Erythroblast (primary cell): ENCODE results near the gene COL13A1.
A peak's percentile ranks its signal among the peaks of the same experiment; 100 is the strongest.

Experiments used
- DNase-seq, 2 experiments: peaks; one replicate each; lab custom pipeline; 2025; lab: John Stamatoyannopoulos, UW
- GATA1 ChIP-seq: IDR thresholded peaks from 2 replicates; pipeline ENCODE4 v1.6.1; 2011; ENCODE audit warnings: low read depth, mild to moderate bottlenecking, control low read depth, low read length, moderate library complexity
- POLR2A ChIP-seq: IDR thresholded peaks from 2 replicates; pipeline ENCODE4 v1.6.1; 2011; ENCODE audit warnings: mild to moderate bottlenecking, low read length

COL13A1 gene

DNA sequence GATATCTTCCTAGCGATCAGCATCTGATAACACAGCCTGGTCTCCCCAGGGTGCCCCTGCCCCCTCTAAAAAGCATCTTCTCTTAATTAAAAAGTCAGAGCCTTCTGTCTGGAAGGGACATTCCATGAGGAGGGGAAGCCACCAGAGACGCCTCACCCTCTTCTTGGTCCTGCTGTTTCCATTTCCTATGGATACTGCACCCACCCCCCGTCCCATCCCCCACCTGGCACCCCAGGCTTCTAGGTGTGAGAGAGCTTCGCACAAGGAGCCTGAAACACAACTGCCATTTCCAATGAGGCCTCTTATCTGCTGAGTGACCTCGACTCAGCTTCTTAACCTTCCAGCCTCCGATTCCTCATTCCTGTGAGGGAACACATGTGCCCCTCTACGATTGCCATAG, 51.4 kb downstream of the COL13A1 start:
- TF ChIP-seq GATA1 (no peak), POLR2A (no peak)
- no peak for DNase-seq

DNA sequence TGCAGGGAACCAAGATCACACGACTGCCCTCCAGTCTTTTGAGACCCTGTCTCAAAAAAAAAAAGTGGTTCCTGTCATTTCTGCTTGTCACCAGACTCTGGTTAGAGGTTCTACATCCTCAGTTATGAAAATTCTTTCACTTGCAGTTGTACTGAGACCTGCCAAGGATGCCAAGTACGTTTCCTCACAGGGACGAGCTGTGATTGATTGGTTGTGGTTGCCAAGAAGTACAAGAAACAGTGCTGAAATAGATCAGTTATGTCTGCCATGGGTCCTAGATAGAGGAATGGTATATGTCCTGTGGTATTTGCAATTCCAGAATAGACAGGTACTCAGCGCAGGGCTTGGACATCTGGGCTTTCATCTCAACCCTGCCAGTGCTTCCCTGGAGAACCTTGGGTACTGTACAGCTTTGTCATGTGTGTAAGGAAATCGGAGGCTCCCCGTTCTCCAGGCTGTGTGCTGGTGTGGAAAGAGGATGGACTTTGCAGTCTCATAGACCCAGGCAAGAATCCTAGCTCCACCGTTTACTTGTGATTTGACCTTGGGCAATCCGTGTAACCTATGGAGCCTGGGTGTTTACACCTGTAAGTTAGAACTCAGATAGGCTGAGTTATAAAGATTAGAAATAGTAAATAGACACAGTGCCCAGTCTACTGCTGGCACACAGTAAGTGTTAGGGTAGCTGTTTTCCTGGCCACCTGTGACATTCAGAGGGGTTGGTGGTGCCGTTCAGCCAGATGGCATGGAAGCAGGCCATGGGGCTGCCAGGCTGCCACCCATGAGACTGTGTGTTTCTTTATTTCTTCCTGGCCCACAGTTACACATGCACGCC, 53.0 kb downstream of the COL13A1 start:
- DNase-seq = no peak
- no peak for TF ChIP-seq GATA1

DNA sequence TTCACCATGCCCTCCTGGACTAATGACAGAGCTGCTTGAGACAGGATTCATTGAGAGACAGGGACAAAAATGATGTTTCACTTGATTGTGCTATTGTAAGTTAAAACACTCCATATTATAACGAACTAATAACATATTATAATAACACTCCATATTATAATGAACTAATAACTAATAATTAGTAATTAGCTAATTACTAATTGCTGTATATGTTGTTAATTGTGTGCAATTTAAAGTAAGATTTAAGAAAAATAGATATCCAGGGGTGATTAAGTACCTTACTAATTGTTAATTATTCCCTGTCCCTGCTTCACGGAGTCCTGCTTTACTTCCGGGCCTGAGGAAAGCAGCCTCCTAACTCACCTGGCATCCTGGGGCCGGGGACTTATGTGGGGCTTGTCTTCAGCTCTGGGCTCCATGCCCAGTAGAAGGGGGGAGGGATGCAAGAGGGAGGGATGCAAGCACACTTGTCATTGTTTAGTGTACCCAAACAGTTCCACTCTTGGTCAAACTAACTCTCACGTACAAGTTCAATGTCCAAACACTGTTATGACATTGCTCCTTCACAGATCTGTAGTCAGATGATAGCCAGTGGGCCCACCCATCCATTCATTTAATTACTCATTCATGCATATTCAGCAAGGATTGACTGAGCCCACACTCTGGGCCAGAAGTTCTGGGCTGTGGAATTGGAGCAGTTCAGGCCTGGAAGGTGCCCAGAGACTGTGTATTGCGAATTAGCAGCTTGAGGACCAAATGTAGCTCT, 53.8 kb downstream of the COL13A1 start:
- no peak for DNase-seq
- no peak for TF ChIP-seq POLR2A

DNA sequence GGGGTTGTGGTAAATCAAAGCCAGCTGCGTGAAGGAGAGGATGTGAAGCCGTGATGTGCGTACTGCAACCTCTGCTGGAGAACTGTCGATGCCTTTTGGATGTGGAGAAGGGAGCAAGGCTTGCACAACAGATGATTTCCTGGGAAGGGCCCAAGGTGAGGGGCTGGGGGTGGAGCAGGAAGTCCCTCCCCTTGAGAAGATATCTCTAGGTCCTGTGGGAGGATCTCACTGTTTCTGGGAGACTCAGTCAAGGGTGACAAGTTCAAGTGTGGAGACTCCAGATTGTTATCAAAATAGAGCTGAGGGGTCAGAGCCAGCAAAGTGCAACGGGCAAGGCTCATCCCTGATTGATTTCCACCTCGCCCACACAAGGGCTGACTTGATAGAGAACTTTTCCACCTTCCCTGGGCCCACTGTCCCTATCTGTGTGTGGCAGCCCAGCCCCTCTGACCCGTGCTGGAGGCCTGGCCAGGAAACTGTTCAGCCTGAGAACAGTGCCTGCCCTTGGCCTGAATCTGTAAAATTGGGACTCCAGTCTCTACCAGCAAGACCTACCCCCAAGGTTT, 55.0 kb downstream of the COL13A1 start:
- TF ChIP-seq POLR2A (no peak), GATA1 (no peak)
- DNase-seq = no peak

DNA sequence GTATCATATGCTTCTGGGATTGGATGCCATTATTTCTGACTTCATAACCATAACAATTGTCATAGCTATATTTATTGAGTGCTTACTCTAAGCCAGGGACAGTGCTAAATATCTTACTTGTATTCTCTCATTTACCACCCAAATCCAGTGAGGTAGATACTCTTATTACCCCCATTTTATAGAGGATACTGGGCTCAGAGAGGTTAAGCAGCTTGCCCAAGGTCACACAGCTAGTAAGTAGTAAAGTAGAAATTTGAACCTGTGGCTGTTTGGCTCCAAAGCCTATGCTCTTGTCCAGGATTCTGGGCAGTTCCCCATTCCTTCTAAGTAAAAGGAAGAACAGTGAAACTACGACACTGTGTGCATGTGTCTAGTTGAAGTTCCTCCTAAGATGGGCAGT, 56.5 kb downstream of the COL13A1 start:
- DNase-seq = no peak
- no peak for TF ChIP-seq GATA1
- TF ChIP-seq POLR2A = no peak

DNA sequence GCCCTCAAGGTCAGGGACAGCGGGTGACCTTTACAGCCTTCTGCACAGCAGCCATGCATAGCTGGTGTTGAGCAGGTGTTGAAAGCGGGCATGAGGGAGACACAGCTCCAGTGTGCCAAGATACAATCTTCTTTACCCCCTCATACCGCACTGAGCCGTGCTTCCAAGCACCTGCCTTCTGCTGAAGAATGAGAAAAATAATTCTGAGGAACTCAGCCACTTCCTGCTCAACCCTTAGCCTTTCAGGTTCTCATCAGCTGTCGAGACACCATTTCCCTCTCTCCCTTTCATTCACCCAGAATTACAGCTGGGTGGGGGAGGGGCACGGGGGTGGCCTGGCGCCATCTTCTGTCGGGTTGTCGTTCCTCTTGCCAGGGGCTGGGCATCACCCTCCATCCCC, 58.6 kb downstream of the COL13A1 start:
- no peak for DNase-seq

DNA sequence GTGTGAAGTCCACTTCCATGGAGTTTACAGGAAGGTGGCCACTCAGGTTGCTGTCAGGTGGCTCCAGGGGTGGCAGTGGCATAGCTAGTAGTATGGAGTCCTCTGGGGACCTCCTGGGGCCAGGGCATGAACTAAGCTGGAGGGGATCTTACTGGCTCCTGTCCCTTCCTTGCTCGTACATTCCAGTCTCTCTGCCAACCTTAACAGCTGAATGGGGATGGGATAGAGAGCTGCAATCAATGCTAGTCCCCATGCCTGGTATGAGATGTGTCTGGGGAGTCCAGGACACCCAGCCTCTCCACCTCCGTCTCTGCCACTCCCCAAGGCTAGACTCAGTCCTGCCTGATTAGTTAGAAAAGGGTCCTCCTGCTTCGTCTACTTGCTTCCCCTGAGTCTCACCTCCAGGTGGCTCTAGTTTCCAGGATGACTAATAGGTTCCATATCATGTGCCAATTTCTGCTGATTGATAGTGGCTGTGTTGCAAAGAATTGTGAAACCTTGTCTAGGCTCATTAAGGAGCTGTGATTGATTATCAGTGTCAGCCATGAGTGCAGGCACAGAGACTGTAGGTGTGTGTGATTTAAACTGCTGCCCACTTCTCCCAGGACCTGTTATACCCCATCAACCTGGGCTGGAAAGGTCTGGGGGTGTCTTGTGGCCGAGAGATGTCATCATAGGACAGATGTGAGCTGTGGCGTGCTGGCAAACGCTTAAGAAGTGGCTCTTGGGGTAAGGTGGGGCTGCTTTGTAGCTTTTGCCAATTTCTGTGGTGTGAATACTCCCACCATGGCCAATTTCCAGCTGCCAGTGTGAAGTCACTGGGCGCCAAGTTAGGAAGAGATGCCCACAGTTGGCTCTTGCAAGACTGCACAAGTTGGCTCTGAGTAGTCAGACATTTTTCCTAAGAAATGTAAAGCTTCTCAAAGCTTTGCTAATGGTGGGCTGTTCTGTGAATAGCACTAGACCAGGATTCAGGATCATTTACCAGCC, 59.8 kb downstream of the COL13A1 start:
- TF ChIP-seq GATA1 (no peak), POLR2A (no peak)
- peak; percentile 44 to 53 for DNase-seq

More for the DNA sequence above, 58.6 kb downstream of the COL13A1 start:
- no peak for TF ChIP-seq POLR2A
- TF ChIP-seq GATA1 = no peak

DNA sequence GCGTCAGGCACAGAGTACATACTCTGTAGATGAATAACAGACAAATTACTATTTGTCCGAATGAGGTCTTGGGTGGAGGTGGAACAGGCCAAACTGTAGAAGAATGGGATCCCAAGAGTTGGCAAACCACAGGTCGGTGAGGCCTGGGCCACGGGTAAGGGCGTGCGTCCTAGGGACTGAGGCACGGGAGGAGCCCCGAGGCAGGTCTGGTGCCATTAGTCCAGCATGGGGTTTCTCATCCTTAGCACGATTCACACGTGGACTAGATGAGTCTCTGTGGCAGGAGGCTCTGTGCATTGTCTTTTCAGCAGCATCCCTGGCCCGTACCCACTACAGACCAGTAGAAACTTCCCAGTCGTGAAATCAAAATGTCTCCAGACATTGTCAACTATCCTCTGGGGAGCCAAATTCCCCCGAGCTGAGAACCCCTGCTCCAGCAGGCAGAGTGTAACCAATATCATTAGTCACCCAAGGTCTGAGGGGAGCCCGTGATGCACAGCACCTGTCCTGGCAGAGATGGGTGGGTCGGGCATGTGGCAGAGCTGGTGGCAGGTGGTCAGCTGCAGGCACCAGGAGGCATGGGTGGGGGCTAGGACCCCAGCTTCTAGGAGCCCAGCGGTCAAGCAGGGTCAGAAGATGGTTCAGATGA, 61.3 kb downstream of the COL13A1 start:
- DNase-seq = no peak
- TF ChIP-seq POLR2A (no peak), GATA1 (no peak)

DNA sequence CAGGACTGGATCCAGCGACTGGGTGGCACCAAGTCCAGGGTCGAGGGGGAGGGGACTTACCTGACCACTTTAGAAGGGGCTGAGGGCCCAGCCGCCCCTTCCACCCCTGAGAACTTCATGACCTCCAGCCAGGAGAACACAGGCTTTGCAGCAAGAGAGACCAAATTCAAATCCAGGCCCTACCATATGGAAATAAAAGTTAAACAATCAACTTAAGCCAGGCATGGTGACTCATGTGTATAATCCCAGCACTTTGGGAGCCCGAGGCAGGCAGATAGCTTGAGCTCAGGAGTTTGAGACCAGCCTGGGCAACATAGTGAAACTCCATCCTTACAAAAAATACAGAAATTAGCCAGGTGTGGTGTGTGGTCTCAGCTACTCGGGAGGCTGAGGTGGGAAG, 61.9 kb downstream of the COL13A1 start:
- TF ChIP-seq GATA1 = no peak
- TF ChIP-seq POLR2A = no peak
- no peak for DNase-seq

DNA sequence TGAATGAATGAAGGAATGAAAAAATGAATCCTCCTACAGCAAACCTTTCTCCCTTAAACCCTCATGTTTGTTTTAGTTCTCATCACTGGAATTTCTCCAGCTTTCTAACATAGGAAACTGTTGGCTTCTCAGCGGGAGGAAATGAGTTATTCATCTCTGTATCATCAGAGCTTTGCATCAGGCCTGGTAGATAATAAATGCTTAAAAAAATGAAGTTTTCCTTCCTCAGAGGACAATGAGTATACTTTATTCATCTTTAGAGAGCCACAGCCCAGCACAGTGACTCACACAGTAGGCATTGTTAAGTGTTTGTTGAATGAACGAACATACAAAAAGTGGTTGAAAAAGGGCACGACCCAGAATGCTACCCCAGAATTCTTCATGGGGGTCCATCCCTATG, 62.6 kb downstream of the COL13A1 start:
- TF ChIP-seq GATA1 = no peak
- TF ChIP-seq POLR2A = no peak
- DNase-seq = no peak

DNA sequence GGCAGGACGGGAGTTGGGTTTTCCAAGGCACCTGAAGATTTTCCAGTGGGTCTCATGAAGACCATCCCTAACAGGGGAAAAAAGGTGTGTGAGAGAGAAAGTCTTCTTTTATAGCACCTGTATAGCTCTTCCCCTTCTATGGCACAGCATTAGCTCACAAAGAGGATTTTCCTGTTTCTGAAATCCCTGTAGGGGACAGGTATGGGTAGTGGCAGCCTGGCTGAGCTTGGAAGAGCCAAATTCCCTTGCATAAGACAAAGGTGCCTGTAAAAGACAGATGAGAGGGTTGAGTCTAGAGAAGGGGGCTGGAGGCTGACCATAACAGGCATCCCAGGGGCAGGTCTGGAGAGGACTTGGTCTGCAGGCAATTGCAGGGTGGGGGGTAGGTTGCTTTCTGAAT, 63.7 kb downstream of the COL13A1 start:
- no peak for DNase-seq
- TF ChIP-seq GATA1 (no peak), POLR2A (no peak)

DNA sequence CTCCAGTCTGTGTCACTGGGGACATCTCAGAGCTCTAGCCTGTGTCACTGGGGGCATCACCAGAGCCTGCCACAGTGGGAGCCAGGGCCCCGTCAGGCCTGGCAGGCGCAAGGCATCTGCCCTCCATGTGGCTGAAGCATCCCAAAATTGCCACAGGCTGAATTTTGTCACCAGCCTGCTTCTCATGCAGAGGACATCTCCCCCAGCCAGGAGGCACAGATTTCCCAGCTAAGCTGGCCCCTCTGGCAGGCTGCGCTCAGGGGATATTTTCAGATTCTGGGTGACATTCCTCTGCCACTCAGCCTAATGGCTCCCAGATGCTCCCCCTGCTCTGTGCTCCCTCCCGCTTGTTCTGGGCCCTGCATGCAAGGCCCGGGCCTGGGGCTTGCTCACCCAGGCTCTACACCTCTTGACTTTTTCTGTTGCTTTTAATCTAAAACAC, 64.6 kb downstream of the COL13A1 start:
- TF ChIP-seq POLR2A (no peak), GATA1 (no peak)
- no peak for DNase-seq
